PFSK-1 (cell line): ENCODE results near the gene SPTBN4.

Experiments
- FOXP2 ChIP-seq: optimal IDR thresholded peaks from 2 replicates; pipeline ENCODE3; 2011; ENCODE audit warnings: borderline replicate concordance, control low read depth, inconsistent platforms; ENCODE audit not compliant: insufficient read depth; ENCODE audit errors: extremely low read length, extremely low read depth
- POLR2AphosphoS5 ChIP-seq: IDR thresholded peaks from 2 replicates; pipeline ENCODE4 v1.6.1; 2012; ENCODE audit warnings: low read depth, mild to moderate bottlenecking, control low read depth, low read length, moderate library complexity
- REST ChIP-seq, 2 experiments: IDR thresholded peaks; 2 replicates each; pipeline versions ENCODE4 v1.6.1 to v1.8.0; 2011 to 2012; ENCODE audit warnings: low read depth in 2 of 2, low read length in 2 of 2, control low read depth in 1 of 2, inconsistent platforms in 1 of 2, mild to moderate bottlenecking in 1 of 2, moderate library complexity in 1 of 2; ENCODE audit not compliant: insufficient read depth in 1 of 2
- SIN3A ChIP-seq: IDR thresholded peaks from 2 replicates; pipeline ENCODE4 v1.6.1; 2012; ENCODE audit warnings: mild to moderate bottlenecking, low read length, moderate library complexity, borderline replicate concordance; ENCODE audit not compliant: insufficient read depth
- TAF1 ChIP-seq: IDR thresholded peaks from 2 replicates; pipeline ENCODE4 v1.6.1; 2012; ENCODE audit warnings: low read length, control low read depth, borderline replicate concordance; ENCODE audit not compliant: insufficient read depth

The SPTBN4 gene

GRCh38 chr19:40443131-40443999 lies 23.4 kb upstream of the SPTBN4 start:
- TF ChIP-seq SIN3A: peak; percentile 49; the same call in 1 of the 2 replicates
- TF ChIP-seq TAF1: peak; percentile 79; the same call in 1 of the 2 replicates
- TF ChIP-seq REST (IDR thresholded peaks at IDR 0.05; ENCODE audit: insufficient read depth in 1 of 2, low read depth in 2 of 2, low read length in 2 of 2): 0 out of 4 replicates have a peak, but pooled peaks of 1 of the 2 experiments have one; percentile 20
- TF ChIP-seq POLR2AphosphoS5: peak; percentile 80
- peak; percentile 94 for TF ChIP-seq FOXP2

DNA sequence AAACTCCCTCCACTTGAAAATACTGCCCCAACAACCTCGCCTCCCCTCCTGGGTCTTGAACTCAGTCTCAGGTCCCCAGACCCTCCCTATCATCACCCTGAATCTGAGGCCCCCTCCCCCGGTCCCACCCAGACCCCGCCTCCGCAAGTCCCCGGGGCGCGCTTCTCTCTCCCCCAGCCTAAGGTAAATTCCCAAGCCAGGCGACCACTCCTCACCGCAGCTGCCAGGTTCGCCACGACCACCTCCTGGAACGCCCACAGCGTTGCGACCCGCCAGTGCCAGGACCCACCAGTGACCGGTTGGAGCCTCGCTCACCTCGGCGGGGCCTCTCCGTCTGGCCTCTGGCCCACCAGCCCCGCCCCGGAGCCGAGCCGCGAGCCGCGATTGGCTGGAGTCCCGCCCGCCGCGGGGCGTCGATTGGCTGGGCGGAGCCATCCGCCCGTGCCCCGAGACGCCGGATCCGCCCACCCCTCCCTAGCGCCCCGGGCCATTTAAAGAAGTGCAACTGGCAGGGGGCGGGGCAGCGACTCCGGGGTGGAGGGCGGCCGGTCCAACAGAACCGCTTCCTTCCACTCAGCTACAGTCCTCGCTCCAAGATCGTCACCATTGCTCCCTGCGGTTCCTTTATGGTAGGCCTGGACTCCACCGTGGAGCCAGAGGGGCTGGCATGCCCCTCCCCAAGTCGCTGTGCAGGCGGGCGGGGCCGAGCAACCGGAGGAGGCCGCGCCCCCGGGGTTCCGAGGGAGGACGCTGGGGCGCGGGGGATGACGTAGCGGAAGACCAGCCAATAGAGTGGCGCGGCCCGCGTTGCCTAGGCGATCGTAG lies 22.6 kb upstream of the SPTBN4 start, which contains the start of gene SERTAD3:
TSS of gene SERTAD3 (minus strand) at position 336 of the 825 bp plus-strand sequence. CDS start 2,255 bp downstream, outside the sequence.
- peak; percentile 82; the same call in 1 of the 2 replicates for TF ChIP-seq SIN3A
- peak; percentile 82 for TF ChIP-seq POLR2AphosphoS5
- TF ChIP-seq FOXP2: peak; percentile 58
- peak; percentile 92 for TF ChIP-seq TAF1
- peak in 1 of 2 experiments; percentile 31; a peak in 1 of 4 replicates for TF ChIP-seq REST (IDR thresholded peaks at IDR 0.05; ENCODE audit: insufficient read depth in 1 of 2, low read depth in 2 of 2, low read length in 2 of 2)

DNA sequence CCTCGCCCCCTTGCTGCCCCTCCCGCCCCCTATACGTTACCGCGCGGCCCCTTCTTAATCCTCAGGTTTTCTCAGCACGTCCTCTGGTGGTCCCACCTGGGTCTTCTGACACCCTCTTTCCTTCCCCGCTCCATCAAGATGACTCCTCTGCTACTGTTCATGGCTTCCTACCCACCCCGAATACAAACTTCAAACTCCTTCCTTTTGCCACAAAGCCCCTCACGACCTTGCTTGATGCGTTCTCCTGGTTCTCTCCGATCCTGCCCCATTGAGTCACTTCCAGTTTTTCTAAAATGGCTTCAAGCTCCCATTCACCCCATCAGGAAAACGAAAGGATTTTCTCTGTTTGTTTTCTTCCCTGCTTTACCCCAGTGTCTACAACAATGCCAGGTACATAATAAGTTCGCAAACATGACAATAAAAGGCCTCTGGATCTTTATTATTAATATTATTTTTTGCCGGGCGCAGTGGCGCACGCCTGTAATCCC lies 21.9 kb upstream of the SPTBN4 start:
- TF ChIP-seq POLR2AphosphoS5 (0 out of 2 replicates have a peak, but pooled peaks have one; percentile 10), FOXP2 (no peak), REST (IDR thresholded peaks at IDR 0.05; ENCODE audit: insufficient read depth in 1 of 2, low read depth in 2 of 2, low read length in 2 of 2) (no peak), SIN3A (no peak)

- TF ChIP-seq POLR2AphosphoS5: no peak
- no peak for TF ChIP-seq SIN3A
- TF ChIP-seq TAF1: no peak
- no peak for TF ChIP-seq REST (IDR thresholded peaks at IDR 0.05; ENCODE audit: insufficient read depth in 1 of 2, low read depth in 2 of 2, low read length in 2 of 2)
- TF ChIP-seq FOXP2: no peak
Observed at GRCh38 chr19:40445780-40446262, 21.0 kb upstream of the SPTBN4 start.
